GM19372 (cell line): ENCODE results near the gene TMEM223.
"Not testable (repeated sequence)": the region's sequence is repeated elsewhere in the genome, so short reads cannot be mapped to it uniquely, and the experiment has no call there.

Experiments used
- ATAC-seq: cut with Tn5 transposase; IDR thresholded peaks from one replicate; pipeline ENCODE4 v1.9.1; 2021; ENCODE audit warnings: mild to moderate bottlenecking, low read depth, moderate library complexity; ENCODE audit not compliant: unreplicated experiment

Gene TMEM223

GRCh38 chr11:62791501-62792201, at the start of gene TMEM223:
Gene TMEM223 (minus strand): TSS chr11:62792006. CDS start chr11:62791994, 12 bp downstream.
- peak; percentile 70 for ATAC-seq

GRCh38 chr11:62840721-62841360, 49.0 kb upstream of the TMEM223 start:
- ATAC-seq = peak; percentile 5

GRCh38 chr11:62839050-62839945, 47.5 kb upstream of the TMEM223 start, which contains the start of gene WDR74:
Gene WDR74 (minus strand): TSS chr11:62839590. CDS start chr11:62839570, 20 bp downstream.
- peak; percentile 45 for ATAC-seq

- ATAC-seq = no peak
These were observed 43.5 kb upstream of the TMEM223 start for GRCh38 chr11:62835336-62835735.

GRCh38 chr11:62832336-62833234, 40.8 kb upstream of the TMEM223 start, which contains the start of gene TEX54:
Gene TEX54 (minus strand): TSS chr11:62832841.
- no peak for ATAC-seq

GRCh38 chr11:62831520-62832335, 39.9 kb upstream of the TMEM223 start, which contains the start of gene STX5:
Gene STX5 (minus strand): TSS chr11:62832051. CDS start chr11:62831243, 808 bp downstream.
- peak; percentile 81 for ATAC-seq

GRCh38 chr11:62830904-62831519, 39.2 kb upstream of the TMEM223 start:
- ATAC-seq = no peak

- ATAC-seq = not testable (repeated sequence)
These were observed 36.3 kb upstream of the TMEM223 start for GRCh38 chr11:62828130-62828529.

- no peak for ATAC-seq
These were observed 31.9 kb upstream of the TMEM223 start for GRCh38 chr11:62823677-62824076.

- no peak for ATAC-seq
These were observed 25.3 kb upstream of the TMEM223 start for GRCh38 chr11:62817129-62817528.

GRCh38 chr11:62816557-62816956, 24.8 kb upstream of the TMEM223 start:
- no peak for ATAC-seq

GRCh38 chr11:62811659-62812058, 19.9 kb upstream of the TMEM223 start:
- no peak for ATAC-seq

GRCh38 chr11:62810748-62811147, 18.9 kb upstream of the TMEM223 start:
- ATAC-seq = no peak

GRCh38 chr11:62806611-62807121, 14.9 kb upstream of the TMEM223 start:
- no peak for ATAC-seq

GRCh38 chr11:62805961-62806441, 14.2 kb upstream of the TMEM223 start:
- no peak for ATAC-seq

- ATAC-seq = peak; percentile 75
These were observed 13.5 kb upstream of the TMEM223 start, which contains the start of gene NXF1 for GRCh38 chr11:62805076-62805892. Gene NXF1 (minus strand): TSS chr11:62805440. CDS start chr11:62805356, 84 bp downstream.
